Body of pancreas (tissue), 4 donors: ENCODE data around the gene NUSAP1. TPM values are rescaled to one million over a fixed set of nuclear protein-coding genes. Genes with fewer than 3 reads are reported as not detected.
"Not testable (repeated sequence)": the region's sequence is repeated elsewhere in the genome, so short reads cannot be mapped to it uniquely, and the experiment has no call there.

Experiments used
- ATAC-seq: fragments of 150-250 bp; one replicate; pipeline ENCODE4 v1.9.1; 2016
- DNase-seq, 4 donors: peaks; one replicate each; pipeline ENCODE4 v3.0.0-alpha.2; 2019
- H3K27ac ChIP-seq, 4 donors: fragments of 200-600 bp; sonication (generic); 1 replicate in 3 of 4; 2 replicates in 1 of 4; pipeline versions ENCODE4 v1.5.1 to v1.6.1; 2016 to 2019; ENCODE audit warnings: mild to moderate bottlenecking in 1 of 4, mixed read lengths in 1 of 4, moderate library complexity in 1 of 4
- H3K27me3 ChIP-seq, 2 donors: fragments of 200-600 bp; sonication (generic); one replicate each; pipeline ENCODE4 v1.6.0; 2016; ENCODE audit warnings: mild to moderate bottlenecking in 1 of 2
- H3K36me3 ChIP-seq, 2 donors: fragments of 200-600 bp; sonication (generic); replicated peaks in 1 of 2; 2 replicates each; pipeline ENCODE4 v1.5.1; 2016; ENCODE audit warnings: low read depth in 2 of 2; ENCODE audit not compliant: insufficient read depth in 1 of 2
- H3K4me1 ChIP-seq: fragments of 200-600 bp; sonication (generic); one replicate; pipeline ENCODE4 v1.6.0; 2016
- H3K4me3 ChIP-seq, 2 donors: fragments of 200-600 bp; sonication (generic); 1 replicate in 1 of 2; 2 replicates in 1 of 2; pipeline ENCODE4 v1.5.1; 2016 to 2019
- H3K9me3 ChIP-seq, 3 donors: fragments of 200-600 bp; sonication (generic); 1 replicate in 2 of 3; 2 replicates in 1 of 3; pipeline ENCODE4 v1.5.1; 2016
- POLR2A ChIP-seq, 3 donors: fragments of 450-650 bp; IDR thresholded peaks; one replicate each; pipeline ENCODE4 v1.6.1; 2016; ENCODE audit warnings: antibody characterized with exemption in 3 of 3, mild to moderate bottlenecking in 2 of 3
- WGBS, 2 donors: methylation state at CpG; one replicate each; pipeline ENCODE4 v1.1.5; 2017; 5-methylcytosine and 5-hydroxymethylcytosine counted together
- intact Hi-C: fragments of 100-400 bp; cut with DNase I; formaldehyde crosslinking; loops from one replicate; pipeline ENCODE4 v1.15.1; 2023
- total RNA-seq, 2 donors: library from RNA; depleted of rRNA; stranded (reverse); fragments of >200 nt; gene quantifications; one replicate each; pipeline ENCODE4 v1.1.0, GENCODE V29; 2016
- TF ChIP-seq, protein P1 (sequence below), 7 experiments: fragments of 450-650 bp in 4 of 7; fragments of 200-600 bp in 3 of 7; sonication (generic) in 3 of 7; IDR thresholded peaks; one replicate each; pipeline ENCODE4 v1.5.1; 2016 to 2019; ENCODE audit warnings: antibody characterized with exemption in 7 of 7

The NUSAP1 gene
- total RNA-seq, 2 donors from 2014 or later, result 2.1 to 5.3 TPM

DNA sequence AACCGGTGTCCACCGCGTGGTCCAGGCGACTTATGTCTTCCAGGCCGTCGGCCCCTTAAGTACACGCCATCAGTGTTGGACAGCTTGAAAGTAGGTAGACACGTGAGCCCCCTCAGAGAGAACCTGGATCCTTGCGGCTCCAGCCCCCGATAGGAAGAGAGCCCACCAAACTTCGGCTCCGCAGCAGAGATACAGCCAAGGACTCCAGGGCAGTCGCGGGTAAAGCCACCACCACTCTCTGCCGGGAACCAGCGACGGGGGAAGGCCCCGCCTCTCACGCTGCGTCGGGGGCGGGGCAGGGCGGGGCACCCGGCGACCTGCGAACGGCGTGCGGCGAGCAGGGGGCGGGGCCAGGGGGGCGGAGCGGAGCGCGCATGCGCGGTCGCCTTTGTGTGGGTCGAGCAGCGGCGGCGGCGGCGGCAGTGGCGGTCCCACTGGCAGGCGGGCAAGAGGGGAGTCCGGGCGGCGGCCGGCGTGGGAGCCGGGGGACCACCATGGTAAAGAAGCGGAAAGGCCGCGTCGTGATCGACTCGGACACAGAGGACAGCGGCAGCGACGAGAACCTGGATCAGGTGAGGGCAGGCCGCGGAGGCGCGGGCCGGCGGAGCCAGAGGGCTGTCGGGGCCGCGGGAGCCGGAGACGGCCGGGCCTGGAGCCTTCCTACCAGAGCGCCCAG is 84.2 kb downstream of the NUSAP1 start, which contains the start of gene RTF1:
RTF1 (plus strand) TSS at position 354 of the 676 bp plus-strand sequence; CDS start at position 375, 21 bp downstream.
- Histone ChIP-seq H3K27me3 (no peaks in the 10 kb centered on the region), H3K9me3 (no peaks in the 10 kb centered on the region), H3K27ac (peak within 1 kb of the TSS; percentile 52 to 88 (median 82)), H3K36me3 (no peaks in the 10 kb centered on the region), H3K4me1 (peaks cover 39% of the 10 kb centered on the region), H3K4me3 (peak within 1 kb of the TSS; percentile 97 to 99)
- intact Hi-C loops, result no loop called here
- peak; percentile 95 to 97 (median 96) for DNase-seq
- TF ChIP-seq POLR2A (IDR thresholded peaks at IDR 0.05), result peak; percentile 66 to 80 (median 68)
- TF ChIP-seq, protein P1, sequence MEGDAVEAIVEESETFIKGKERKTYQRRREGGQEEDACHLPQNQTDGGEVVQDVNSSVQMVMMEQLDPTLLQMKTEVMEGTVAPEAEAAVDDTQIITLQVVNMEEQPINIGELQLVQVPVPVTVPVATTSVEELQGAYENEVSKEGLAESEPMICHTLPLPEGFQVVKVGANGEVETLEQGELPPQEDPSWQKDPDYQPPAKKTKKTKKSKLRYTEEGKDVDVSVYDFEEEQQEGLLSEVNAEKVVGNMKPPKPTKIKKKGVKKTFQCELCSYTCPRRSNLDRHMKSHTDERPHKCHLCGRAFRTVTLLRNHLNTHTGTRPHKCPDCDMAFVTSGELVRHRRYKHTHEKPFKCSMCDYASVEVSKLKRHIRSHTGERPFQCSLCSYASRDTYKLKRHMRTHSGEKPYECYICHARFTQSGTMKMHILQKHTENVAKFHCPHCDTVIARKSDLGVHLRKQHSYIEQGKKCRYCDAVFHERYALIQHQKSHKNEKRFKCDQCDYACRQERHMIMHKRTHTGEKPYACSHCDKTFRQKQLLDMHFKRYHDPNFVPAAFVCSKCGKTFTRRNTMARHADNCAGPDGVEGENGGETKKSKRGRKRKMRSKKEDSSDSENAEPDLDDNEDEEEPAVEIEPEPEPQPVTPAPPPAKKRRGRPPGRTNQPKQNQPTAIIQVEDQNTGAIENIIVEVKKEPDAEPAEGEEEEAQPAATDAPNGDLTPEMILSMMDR (IDR thresholded peaks at IDR 0.05), result no peak
- WGBS, 2 donors, result 0 to 1% methylated on average over 20 to 73 of the region's 74 CpGs
- peak; percentile 97 for ATAC-seq

DNA sequence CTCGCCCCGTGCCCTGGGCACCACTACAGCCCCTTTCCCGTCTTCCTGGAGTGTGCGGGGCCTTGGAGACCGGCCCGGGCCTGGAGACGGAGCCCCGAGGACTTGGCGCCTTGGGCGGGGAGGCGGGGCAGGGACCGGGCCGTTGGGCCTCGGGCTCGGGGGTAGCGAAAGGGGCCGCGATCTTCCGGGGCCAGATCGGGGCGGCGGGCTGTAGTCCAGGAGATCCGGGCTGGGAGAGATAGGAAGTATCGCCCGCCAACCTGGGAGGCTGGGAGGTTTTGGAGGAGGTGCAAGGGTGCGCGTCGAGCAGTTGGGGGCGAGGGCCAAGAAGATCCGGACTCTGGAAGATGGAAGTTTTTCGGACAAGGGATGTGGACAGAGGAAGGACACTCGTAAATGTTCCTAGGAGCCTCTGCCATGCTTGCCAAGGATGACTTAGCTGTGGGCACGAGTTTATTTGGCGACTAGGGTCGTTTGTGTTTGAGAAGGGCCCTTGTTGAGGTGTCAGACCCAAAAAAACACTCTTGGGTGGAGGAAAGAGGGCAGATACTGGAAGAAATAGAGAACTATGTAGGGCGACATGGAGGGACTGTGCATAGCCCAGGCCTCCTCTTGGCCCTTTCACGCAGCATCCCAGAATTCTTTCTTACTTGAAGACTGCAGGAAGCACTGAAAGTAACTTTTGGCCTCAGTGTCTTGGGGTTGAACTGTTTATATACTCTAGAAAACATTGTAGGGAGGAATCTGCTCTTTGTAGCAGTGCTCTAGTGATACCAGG is 84.9 kb downstream of the NUSAP1 start:
- 1 to 2% methylated on average over 26 to 37 of the region's 37 CpGs for WGBS, 2 donors
- ATAC-seq, result peak; percentile 36
- H3K27me3 ChIP-seq, result no peaks in the 10 kb centered on the region

DNA sequence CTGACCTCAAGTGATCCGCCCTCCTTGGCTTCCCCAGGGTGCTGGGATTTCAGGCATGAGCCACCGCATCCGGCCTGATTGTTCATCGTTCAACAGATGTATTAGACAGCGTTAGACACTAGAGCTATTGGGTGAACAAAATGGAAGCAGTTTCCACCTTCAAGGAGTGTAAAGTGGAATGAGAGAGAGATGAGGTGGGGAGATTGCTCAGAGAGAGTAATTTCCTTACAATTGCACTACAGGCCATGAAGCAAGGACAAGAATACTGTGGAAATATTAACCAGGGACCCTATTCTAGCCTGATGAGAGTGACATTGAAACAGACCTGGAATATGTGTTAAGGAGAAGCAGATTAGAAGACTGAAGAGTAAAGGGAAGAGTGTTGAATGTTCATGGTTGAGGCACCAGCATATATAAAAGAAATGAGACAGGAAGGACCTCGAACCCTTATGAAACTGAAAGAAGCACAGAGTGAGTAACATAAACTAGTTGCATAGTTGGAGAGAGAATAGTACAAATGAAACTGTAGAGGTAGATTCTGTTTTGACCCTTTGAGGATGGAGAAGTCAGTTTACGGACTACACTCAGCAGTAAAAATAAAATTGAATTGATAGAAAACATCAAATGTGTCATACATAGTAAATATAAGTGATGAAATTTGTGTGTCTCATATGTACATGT is 91.4 kb downstream of the NUSAP1 start:
- Histone ChIP-seq H3K4me3 (no peak overlapping the region), H3K36me3 (no peaks in the 10 kb centered on the region), H3K27me3 (no peaks in the 10 kb centered on the region), H3K4me1 (peaks cover 13% of the 10 kb centered on the region), H3K27ac (no peak overlapping the region), H3K9me3 (no peaks in the 10 kb centered on the region)
- TF ChIP-seq POLR2A (IDR thresholded peaks at IDR 0.05), result no peak
- TF ChIP-seq, protein P1 (IDR thresholded peaks at IDR 0.05), result no peak
- DNase-seq (no peak), ATAC-seq (no peak)
- 93 to 99% methylated on average over 7 of the region's 7 CpGs for WGBS, 2 donors
- intact Hi-C loops, result no loop called here

More for the DNA sequence above, 84.9 kb downstream of the NUSAP1 start:
- intact Hi-C loops, result no loop called here
- peak overlapping the region; percentile 97 to 99 for H3K4me3 ChIP-seq
- TF ChIP-seq POLR2A (IDR thresholded peaks at IDR 0.05), result no peak
- TF ChIP-seq, protein P1 (IDR thresholded peaks at IDR 0.05), result no peak
- H3K4me1 ChIP-seq, result peaks cover 39% of the 10 kb centered on the region
- no peaks in the 10 kb centered on the region for H3K36me3 ChIP-seq
- peak overlapping the region; percentile 52 to 88 (median 82) for H3K27ac ChIP-seq
- H3K9me3 ChIP-seq, result no peaks in the 10 kb centered on the region
- peak in 1 of 4 donors; percentile 41 for DNase-seq

DNA sequence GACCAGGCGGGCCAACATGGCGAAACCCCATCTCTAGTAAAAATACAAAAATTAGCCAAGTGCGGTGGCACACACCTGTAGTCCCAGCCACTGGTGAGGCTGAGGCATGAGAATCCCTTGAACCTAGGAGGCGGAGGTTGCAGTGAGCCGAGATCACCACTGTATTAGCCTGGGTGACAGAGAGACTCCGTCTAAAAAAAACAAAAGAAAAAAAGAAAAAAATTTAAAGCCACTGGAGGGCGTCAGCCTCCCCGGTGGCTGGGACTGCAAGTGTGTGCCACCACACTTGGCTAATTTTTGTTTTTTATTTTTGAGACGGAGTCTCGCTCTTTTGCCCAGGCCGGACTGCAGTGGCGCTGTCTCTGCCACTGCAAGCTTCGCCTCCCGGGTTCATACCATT is 92.1 kb downstream of the NUSAP1 start:
- no peak overlapping the region for H3K4me3 ChIP-seq
- intact Hi-C loops, result no loop called here
- 93 to 94% methylated on average over 14 of the region's 14 CpGs for WGBS, 2 donors
- H3K9me3 ChIP-seq, result no peaks in the 10 kb centered on the region
- ATAC-seq (no peak), DNase-seq (no peak)
- peaks cover 7% of the 10 kb centered on the region for H3K4me1 ChIP-seq
- no peaks in the 10 kb centered on the region for H3K27me3 ChIP-seq
- no peak overlapping the region for H3K27ac ChIP-seq
- no peaks in the 10 kb centered on the region for H3K36me3 ChIP-seq
- TF ChIP-seq, protein P1 (IDR thresholded peaks at IDR 0.05), result no peak
- TF ChIP-seq POLR2A (IDR thresholded peaks at IDR 0.05), result no peak

DNA sequence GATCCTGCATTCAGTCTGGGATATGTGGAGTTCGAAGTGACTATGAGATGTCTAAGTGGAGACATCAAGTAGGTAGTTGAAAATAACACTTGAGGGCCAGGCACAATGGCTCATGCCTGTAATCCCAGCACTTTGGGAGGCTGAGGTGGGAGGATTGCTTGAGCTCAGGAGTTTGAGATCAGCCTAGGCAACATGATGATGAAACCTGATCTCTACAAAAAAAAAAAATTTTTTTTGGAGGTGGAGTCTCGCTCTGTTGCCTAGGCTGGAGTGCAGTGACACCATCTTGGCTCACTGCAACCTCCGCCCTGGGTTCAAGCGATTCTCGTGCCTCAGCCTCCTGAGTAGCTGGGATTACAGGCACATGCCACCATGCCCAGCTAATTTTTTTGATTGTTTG is 93.2 kb downstream of the NUSAP1 start:
- WGBS, 2 donors, result 93 to 95% methylated on average over 5 of the region's 5 CpGs
- H3K4me1 ChIP-seq, H3K27me3 ChIP-seq, H3K4me3 ChIP-seq, ATAC-seq, H3K36me3 ChIP-seq, H3K9me3 ChIP-seq, intact Hi-C loops, H3K27ac ChIP-seq, DNase-seq: not testable (repeated sequence)
